HCT116 (cell line): ENCODE results near the gene PKP2. TPM values are rescaled to one million over a fixed set of nuclear protein-coding genes. Genes with fewer than 3 reads are reported as not detected.

ENCODE experiments used
- ATAC-seq: fragments of 200-7000 bp; cut with Tn5 transposase; 2 replicates; pipeline ENCODE4 v1.9.1; 2020; ENCODE audit warnings: mild to moderate bottlenecking, moderate library complexity
- BruUV-seq: library from RNA; stranded (reverse); fragments of 400-500 nt; replicated peaks from 2 replicates; lab custom pipeline; 2021; lab: Mats Ljungman, UMichigan
- CTCF ChIA-PET: fragments of 300-600 bp; sonication (Branson Sonifier 250); formaldehyde crosslinking; loops from one replicate; lab custom pipeline; 2021; ENCODE audit warnings: antibody characterized with exemption; lab: Charles Lee
- POLR2A ChIA-PET: fragments of 300-600, 350-600 bp; sonication (Branson Sonifier 250); formaldehyde crosslinking; loops from one replicate; lab custom pipeline; 2021; ENCODE audit warnings: antibody characterized with exemption; lab: Charles Lee
- RAD21 ChIA-PET, 2 experiments: fragments of 300-600 bp; sonication (Branson Sonifier 250); formaldehyde crosslinking; loops; one replicate each; lab custom pipeline; 2023; ENCODE audit warnings: low total read pairs in 2 of 2; ENCODE audit not compliant: uncharacterized antibody in 2 of 2, unreplicated experiment in 2 of 2, low non-redundant PET in 1 of 2; lab: Charles Lee
- DNase-seq: peaks from one replicate; pipeline ENCODE4 v3.0.0-alpha.2; 2010; ENCODE audit warnings: low read depth, low spot score
- H2AFZ ChIP-seq: fragments of 200-600 bp; shearing (Covaris generic), sonication (generic); 2 replicates; pipeline ENCODE4 v1.6.1; 2017; ENCODE audit warnings: low read depth, mixed run types, mixed read lengths, antibody characterized with exemption, low read length; ENCODE audit not compliant: poor library complexity, severe bottlenecking
- H3K27ac ChIP-seq: 2 replicates; pipeline ENCODE4 v1.5.1; 2012; ENCODE audit warnings: low read depth, low read length
- H3K27me3 ChIP-seq: fragments of 200-600 bp; sonication (generic); 2 replicates; pipeline ENCODE4 v1.6.1; 2016; ENCODE audit warnings: mixed run types, low read length, mixed read lengths; ENCODE audit not compliant: insufficient read depth
- H3K36me3 ChIP-seq, 2 experiments: fragments of 200-500 bp in 1 of 2; fragments of 200-600 bp in 1 of 2; sonication (Bioruptor generic) in 1 of 2; sonication (generic) in 1 of 2; 2 replicates each; pipeline versions ENCODE4 v1.5.1 to v1.6.1; 2014 to 2016; ENCODE audit warnings: low read length in 2 of 2, inconsistent platforms in 1 of 2, mixed read lengths in 1 of 2, mixed run types in 1 of 2; ENCODE audit not compliant: insufficient read depth in 2 of 2, control insufficient read depth in 1 of 2
- H3K4me1 ChIP-seq, 2 experiments: fragments of 200-600 bp in 1 of 2; sonication (generic) in 1 of 2; 2 replicates each; pipeline versions ENCODE4 v1.5.1 to v1.6.1; 2012 to 2017; ENCODE audit warnings: low read length in 2 of 2, inconsistent platforms in 1 of 2, mild to moderate bottlenecking in 1 of 2, mixed read lengths in 1 of 2, mixed run types in 1 of 2, moderate library complexity in 1 of 2; ENCODE audit not compliant: insufficient read depth in 2 of 2, control insufficient read depth in 1 of 2
- H3K4me2 ChIP-seq: fragments of 200-600 bp; sonication (generic); 2 replicates; pipeline ENCODE4 v1.6.1; 2017; ENCODE audit warnings: mixed run types, low read length, mixed read lengths
- H3K4me3 ChIP-seq, 2 experiments: fragments of 200-600 bp in 1 of 2; sonication (generic) in 1 of 2; replicated peaks in 1 of 2; 2 replicates each; pipeline ENCODE4 v1.5.1; 2011 to 2016; ENCODE audit warnings: low read length in 2 of 2, control low read depth in 1 of 2, low read depth in 1 of 2, mild to moderate bottlenecking in 1 of 2, mixed read lengths in 1 of 2, mixed run types in 1 of 2
- H3K79me2 ChIP-seq: fragments of 200-600 bp; sonication (generic); 2 replicates; pipeline ENCODE4 v1.6.1; 2017; ENCODE audit warnings: mild to moderate bottlenecking, mixed run types, low read length, moderate library complexity, mixed read lengths; ENCODE audit not compliant: insufficient read depth
- H3K9ac ChIP-seq: fragments of 200-600 bp; sonication (generic); 2 replicates; pipeline ENCODE4 v1.6.1; 2016; ENCODE audit warnings: low read length, mixed read lengths
- H3K9me2 ChIP-seq: fragments of 200-600 bp; sonication (generic), shearing (Covaris generic); 2 replicates; pipeline ENCODE4 v1.6.1; 2017; ENCODE audit warnings: mixed run types, mild to moderate bottlenecking, moderate library complexity; ENCODE audit not compliant: insufficient read depth
- H3K9me3 ChIP-seq, 2 experiments: fragments of 200-500 bp in 1 of 2; fragments of 200-600 bp in 1 of 2; sonication (Bioruptor generic) in 1 of 2; sonication (generic) in 1 of 2; 2 replicates each; pipeline ENCODE4 v1.6.1; 2014 to 2017; ENCODE audit warnings: low read length in 2 of 2, mixed read lengths in 2 of 2, inconsistent platforms in 1 of 2, low read depth in 1 of 2, mild to moderate bottlenecking in 1 of 2, mixed run types in 1 of 2, moderate library complexity in 1 of 2; ENCODE audit not compliant: control insufficient read depth in 1 of 2, insufficient read depth in 1 of 2
- H4K20me1 ChIP-seq: fragments of 200-600 bp; sonication (generic), shearing (Covaris generic); 2 replicates; pipeline ENCODE4 v1.6.1; 2017; ENCODE audit warnings: mixed run types, mild to moderate bottlenecking, moderate library complexity; ENCODE audit not compliant: insufficient read depth
- CBX3 ChIP-seq: IDR thresholded peaks from 2 replicates; pipeline ENCODE4 v1.6.1; 2012; ENCODE audit warnings: low read depth
- CEBPB ChIP-seq: IDR thresholded peaks from 2 replicates; pipeline ENCODE4 v1.6.1; 2012; ENCODE audit warnings: low read depth
- EGR1 ChIP-seq: IDR thresholded peaks from 2 replicates; pipeline ENCODE4 v1.6.1; 2012; ENCODE audit warnings: low read depth
- ELF1 ChIP-seq: IDR thresholded peaks from 2 replicates; pipeline ENCODE4 v1.6.1; 2012; ENCODE audit warnings: low read depth, borderline replicate concordance
- EZH2 ChIP-seq: fragments of 200-600 bp; sonication (generic); IDR thresholded peaks from 2 replicates; pipeline ENCODE4 v1.6.1; 2017; ENCODE audit warnings: antibody characterized with exemption, mixed run types
- EZH2phosphoT487 ChIP-seq: fragments of 200-600 bp; IDR thresholded peaks from 2 replicates; pipeline ENCODE4 v1.6.1; 2018; ENCODE audit warnings: antibody characterized with exemption, borderline replicate concordance
- FOSL1 ChIP-seq: IDR thresholded peaks from 2 replicates; pipeline ENCODE4 v1.6.1; 2012; ENCODE audit warnings: low read depth
- POLR2A ChIP-seq: IDR thresholded peaks from 2 replicates; pipeline ENCODE4 v1.7.0; 2011; ENCODE audit warnings: borderline replicate concordance; ENCODE audit not compliant: insufficient read depth, insufficient read length; ENCODE audit errors: extremely low read depth
- RAD21 ChIP-seq: IDR thresholded peaks from 2 replicates; pipeline ENCODE4 v1.6.1; 2012; ENCODE audit warnings: low read depth, mild to moderate bottlenecking
- SP1 ChIP-seq: IDR thresholded peaks from 2 replicates; pipeline ENCODE4 v1.6.1; 2012; ENCODE audit warnings: low read depth
- SRF ChIP-seq: IDR thresholded peaks from 2 replicates; pipeline ENCODE4 v1.6.1; 2012; ENCODE audit warnings: low read depth
- YY1 ChIP-seq: IDR thresholded peaks from 2 replicates; pipeline ENCODE4 v1.6.1; 2011; ENCODE audit warnings: low read length, low read depth, moderate library complexity, mild to moderate bottlenecking; ENCODE audit not compliant: insufficient replicate concordance; ENCODE audit errors: extremely low read depth
- ZNF274 ChIP-seq: fragments of 200-500 bp; sonication (Bioruptor generic); IDR thresholded peaks from 2 replicates; pipeline ENCODE4 v1.6.1; 2014; ENCODE audit warnings: mild to moderate bottlenecking, low read depth, low read length, inconsistent platforms
- intact Hi-C: fragments of 100-400 bp; cut with micrococcal nuclease; formaldehyde crosslinking; loops from 2 replicates; pipeline ENCODE4 v1.10.0; 2022
- total RNA-seq: library from RNA; stranded (reverse); gene quantifications from one replicate; pipeline ENCODE4 v1.2.1, GENCODE V29; 2021; ENCODE audit not compliant: unreplicated experiment
- TF ChIP-seq, protein P1 (sequence below), 3 experiments: fragments of 200-600 bp in 1 of 3; sonication (generic) in 1 of 3; IDR thresholded peaks in 2 of 3; conservative IDR thresholded peaks in 1 of 3; 2 replicates each; pipeline ENCODE4 v1.5.1; 2012 to 2017; ENCODE audit warnings: low read depth in 2 of 3, low read length in 2 of 3, antibody characterized with exemption in 1 of 3, borderline replicate concordance in 1 of 3, control low read depth in 1 of 3, mild to moderate bottlenecking in 1 of 3, mixed read lengths in 1 of 3, mixed run types in 1 of 3, moderate library complexity in 1 of 3; ENCODE audit not compliant: insufficient read depth in 1 of 3

The PKP2 gene
- total RNA-seq, 1 experiment from 2014 or later = 21.5 TPM

DNA sequence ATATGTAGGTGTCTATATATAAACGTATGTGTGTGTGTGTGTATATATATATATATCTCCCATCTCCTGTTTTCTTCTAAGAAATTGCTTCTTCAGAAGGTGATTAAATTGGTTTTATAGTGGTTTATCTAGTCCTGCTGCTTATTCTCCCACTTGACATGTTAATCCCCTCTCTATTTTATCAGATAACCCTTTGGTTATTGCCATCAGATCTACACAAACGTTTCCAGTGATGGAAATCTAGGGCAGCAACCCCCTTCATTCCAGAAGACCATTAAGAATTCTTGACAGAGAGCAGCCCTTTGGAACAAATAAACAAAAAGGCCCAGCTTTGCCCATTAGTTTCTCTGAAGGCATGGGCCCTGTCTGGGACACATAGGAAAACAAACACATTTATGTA, 106.7 kb downstream of the PKP2 start:
- POLR2A ChIA-PET = no interaction called here
- no peak overlapping the region for H3K27ac ChIP-seq
- intact Hi-C loops = no loop called here
- no peaks in the 10 kb centered on the region for H3K79me2 ChIP-seq
- no peak for TF ChIP-seq SRF
- TF ChIP-seq CBX3 = no peak
- TF ChIP-seq EZH2 = no peak
- no peak for TF ChIP-seq EZH2phosphoT487
- no peak for TF ChIP-seq ELF1
- TF ChIP-seq RAD21 = no peak
- H3K4me3 ChIP-seq = no peak overlapping the region
- ATAC-seq (no peak), DNase-seq (no peak)
- H3K9ac ChIP-seq = no peak overlapping the region
- H3K36me3 ChIP-seq = no peaks in the 10 kb centered on the region; a peak in 1 of 4 replicates
- CTCF ChIA-PET = no interaction called here
- no peaks in the 10 kb centered on the region for H3K9me2 ChIP-seq
- no peaks in the 10 kb centered on the region for H4K20me1 ChIP-seq
- H3K4me2 ChIP-seq = no peak overlapping the region
- H3K9me3 ChIP-seq = no peaks in the 10 kb centered on the region
- RAD21 ChIA-PET = no interaction called here
- no TSS peak for BruUV-seq
- no peak overlapping the region for H2AFZ ChIP-seq
- no peaks in the 10 kb centered on the region for H3K4me1 ChIP-seq
- no peaks in the 10 kb centered on the region for H3K27me3 ChIP-seq

DNA sequence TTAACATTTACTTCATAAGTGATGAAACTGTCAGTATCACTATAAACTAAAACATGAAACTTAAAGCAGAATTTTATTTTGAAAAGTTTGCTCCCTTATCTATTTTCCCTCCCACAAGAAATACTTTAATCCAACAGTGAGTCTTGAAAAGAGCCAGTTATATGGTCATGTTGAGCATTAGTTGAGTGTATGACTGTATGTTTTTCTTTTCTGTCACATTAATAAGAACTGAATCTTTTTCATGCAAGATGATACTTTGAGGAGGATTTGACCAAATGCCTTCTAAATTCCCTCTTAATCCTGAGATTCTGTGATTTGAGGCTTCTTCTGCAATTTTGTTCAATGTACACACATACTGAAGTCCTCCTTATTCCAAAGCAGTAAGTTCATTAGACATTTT, 107.1 kb downstream of the PKP2 start:
- H3K79me2 ChIP-seq = no peaks in the 10 kb centered on the region

More for the DNA sequence above, 107.1 kb downstream of the PKP2 start:
- ChIA-PET RAD21 (no interaction called here), CTCF (no interaction called here), POLR2A (no interaction called here)
- Histone ChIP-seq H3K27me3 (no peaks in the 10 kb centered on the region), H3K9me2 (no peaks in the 10 kb centered on the region), H3K9me3 (no peaks in the 10 kb centered on the region), H3K36me3 (no peaks in the 10 kb centered on the region; a peak in 1 of 4 replicates), H3K4me3 (no peak overlapping the region), H3K9ac (no peak overlapping the region), H4K20me1 (no peaks in the 10 kb centered on the region), H3K4me1 (no peaks in the 10 kb centered on the region), H3K27ac (no peak overlapping the region), H3K4me2 (no peak overlapping the region), H2AFZ (no peak overlapping the region)
- no TSS peak for BruUV-seq
- intact Hi-C loops = no loop called here
- no peak for TF ChIP-seq CBX3
- no peak for TF ChIP-seq POLR2A
- TF ChIP-seq EGR1 = no peak
- TF ChIP-seq ZNF274 = no peak
- TF ChIP-seq EZH2phosphoT487 = no peak
- no peak for TF ChIP-seq YY1
- TF ChIP-seq CEBPB = no peak
- TF ChIP-seq FOSL1 = no peak
- TF ChIP-seq, protein P1, sequence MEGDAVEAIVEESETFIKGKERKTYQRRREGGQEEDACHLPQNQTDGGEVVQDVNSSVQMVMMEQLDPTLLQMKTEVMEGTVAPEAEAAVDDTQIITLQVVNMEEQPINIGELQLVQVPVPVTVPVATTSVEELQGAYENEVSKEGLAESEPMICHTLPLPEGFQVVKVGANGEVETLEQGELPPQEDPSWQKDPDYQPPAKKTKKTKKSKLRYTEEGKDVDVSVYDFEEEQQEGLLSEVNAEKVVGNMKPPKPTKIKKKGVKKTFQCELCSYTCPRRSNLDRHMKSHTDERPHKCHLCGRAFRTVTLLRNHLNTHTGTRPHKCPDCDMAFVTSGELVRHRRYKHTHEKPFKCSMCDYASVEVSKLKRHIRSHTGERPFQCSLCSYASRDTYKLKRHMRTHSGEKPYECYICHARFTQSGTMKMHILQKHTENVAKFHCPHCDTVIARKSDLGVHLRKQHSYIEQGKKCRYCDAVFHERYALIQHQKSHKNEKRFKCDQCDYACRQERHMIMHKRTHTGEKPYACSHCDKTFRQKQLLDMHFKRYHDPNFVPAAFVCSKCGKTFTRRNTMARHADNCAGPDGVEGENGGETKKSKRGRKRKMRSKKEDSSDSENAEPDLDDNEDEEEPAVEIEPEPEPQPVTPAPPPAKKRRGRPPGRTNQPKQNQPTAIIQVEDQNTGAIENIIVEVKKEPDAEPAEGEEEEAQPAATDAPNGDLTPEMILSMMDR (IDR thresholded peaks at IDR 0.05 in 2 of 3, conservative IDR thresholded peaks at IDR 0.05 in 1 of 3; ENCODE audit: borderline replicate concordance in 1 of 3, insufficient read depth in 1 of 3, low read depth in 2 of 3, low read length in 2 of 3) = no peak
- no peak for TF ChIP-seq SP1
- ATAC-seq = no peak
- no peak for DNase-seq
